Measurements from ENCODE around the gene SDK2.

Gene SDK2

GRCh38 chr17:73497721-73498120 lies 146.5 kb downstream of the SDK2 start (continued):
- TF ChIP-seq ZNF362 (tag by site-specific recombination; IDR thresholded peaks at IDR 0.05) (no peak), ZBTB10 (tag by site-specific recombination; IDR thresholded peaks at IDR 0.05) (no peak), TRIM28 (IDR thresholded peaks at IDR 0.05; ENCODE audit: borderline replicate concordance, low read length) (no peak), RBAK (tag by site-specific recombination; IDR thresholded peaks at IDR 0.05) (no peak), ZNF221 (tag by site-specific recombination; IDR thresholded peaks at IDR 0.05; ENCODE audit: borderline replicate concordance) (no peak)
- TF ChIP-seq, protein P1, sequence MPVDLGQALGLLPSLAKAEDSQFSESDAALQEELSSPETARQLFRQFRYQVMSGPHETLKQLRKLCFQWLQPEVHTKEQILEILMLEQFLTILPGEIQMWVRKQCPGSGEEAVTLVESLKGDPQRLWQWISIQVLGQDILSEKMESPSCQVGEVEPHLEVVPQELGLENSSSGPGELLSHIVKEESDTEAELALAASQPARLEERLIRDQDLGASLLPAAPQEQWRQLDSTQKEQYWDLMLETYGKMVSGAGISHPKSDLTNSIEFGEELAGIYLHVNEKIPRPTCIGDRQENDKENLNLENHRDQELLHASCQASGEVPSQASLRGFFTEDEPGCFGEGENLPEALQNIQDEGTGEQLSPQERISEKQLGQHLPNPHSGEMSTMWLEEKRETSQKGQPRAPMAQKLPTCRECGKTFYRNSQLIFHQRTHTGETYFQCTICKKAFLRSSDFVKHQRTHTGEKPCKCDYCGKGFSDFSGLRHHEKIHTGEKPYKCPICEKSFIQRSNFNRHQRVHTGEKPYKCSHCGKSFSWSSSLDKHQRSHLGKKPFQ (tag by site-specific recombination; IDR thresholded peaks at IDR 0.05) = no peak

DNA sequence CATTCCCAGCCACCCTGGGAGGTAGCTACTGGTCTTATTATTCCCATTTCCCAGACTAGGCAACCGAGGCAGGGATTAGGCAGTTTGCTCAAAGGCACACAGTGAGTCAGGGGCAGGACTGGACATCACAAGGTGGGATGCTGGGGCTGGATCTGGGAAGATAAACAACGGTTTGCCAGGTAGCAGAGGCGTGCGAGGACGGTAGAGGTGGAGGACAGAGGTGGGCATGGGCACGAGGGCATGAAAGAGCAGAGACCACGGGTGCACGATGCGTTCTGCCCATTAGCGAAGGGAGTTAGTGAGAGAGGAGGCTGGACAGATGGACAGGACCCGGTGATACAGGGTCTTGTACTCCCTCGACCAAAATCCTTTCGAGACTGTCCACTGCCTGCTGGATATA lies 148.0 kb downstream of the SDK2 start:
- Histone ChIP-seq H3K27ac (ENCODE audit: extremely low read depth, low read depth, low read length) (no peak overlapping the region), H3K36me3 (ENCODE audit: control insufficient read depth in 2 of 2, insufficient read depth in 1 of 2, low read length in 2 of 2) (no peaks in the 10 kb centered on the region), H3K4me1 (ENCODE audit: control insufficient read depth, insufficient read depth, low read length) (peaks cover 13% of the 10 kb centered on the region), H3K4me3 (ENCODE audit: low read depth, low read length) (no peak overlapping the region), H3K9me3 (ENCODE audit: control insufficient read depth, insufficient read depth, low read depth, low read length) (no peaks in the 10 kb centered on the region)
- CTCF ChIA-PET = no interaction called here
- no peak for TF ChIP-seq ZNF792 (tag by site-specific recombination; IDR thresholded peaks at IDR 0.05)
- TF ChIP-seq ZNF248 (tag by site-specific recombination; IDR thresholded peaks at IDR 0.05) = no peak
- no peak for TF ChIP-seq ZNF544 (tag by site-specific recombination; IDR thresholded peaks at IDR 0.05)
- TF ChIP-seq SCRT2 (tag by site-specific recombination; IDR thresholded peaks at IDR 0.05) = no peak
- TF ChIP-seq ZNF155 (tag by site-specific recombination; IDR thresholded peaks at IDR 0.05) = no peak
- no peak for TF ChIP-seq INSM2 (tag by site-specific recombination; IDR thresholded peaks at IDR 0.05)
- no peak for TF ChIP-seq ZNF146 (tag by site-specific recombination; IDR thresholded peaks at IDR 0.05)
- TF ChIP-seq IKZF3 (tag by site-specific recombination; IDR thresholded peaks at IDR 0.05) = no peak
- no peak for TF ChIP-seq ZEB2 (tag by site-specific recombination; IDR thresholded peaks at IDR 0.05)
- TF ChIP-seq REPIN1 (tag by site-specific recombination; IDR thresholded peaks at IDR 0.05; ENCODE audit: low read depth) = no peak
- TF ChIP-seq ZNF571 (tag by site-specific recombination; IDR thresholded peaks at IDR 0.05) = no peak
- no peak for TF ChIP-seq ZNF23 (tag by site-specific recombination; IDR thresholded peaks at IDR 0.05; ENCODE audit: borderline replicate concordance)
- TF ChIP-seq ZSCAN23 (tag by site-specific recombination; IDR thresholded peaks at IDR 0.05) = no peak
- TF ChIP-seq ZNF610 (tag by site-specific recombination; IDR thresholded peaks at IDR 0.05; ENCODE audit: borderline replicate concordance) = no peak
- no peak for TF ChIP-seq TRIM28 (IDR thresholded peaks at IDR 0.05; ENCODE audit: borderline replicate concordance, low read length)
- POLR2A ChIA-PET = no interaction called here
